GM12878 (cell line): ENCODE data around the gene CHTOP. TPM values are rescaled to one million over a fixed set of nuclear protein-coding genes. Genes with fewer than 3 reads are reported as not detected.

Experiments used
- ATAC-seq: fragments of 200-7000 bp; cut with Tn5 transposase; 3 replicates; pipeline ENCODE4 v1.9.1; 2020; ENCODE audit warnings: mild to moderate bottlenecking, moderate library complexity
- BruUV-seq: library from RNA; stranded (reverse); fragments of 400-500 nt; replicated peaks from 2 replicates; lab custom pipeline; 2021; lab: Mats Ljungman, UMichigan
- CTCF ChIA-PET: fragments of 300-600 bp; sonication (Branson Sonifier 250); formaldehyde crosslinking; extraction: SDS; loops from one replicate; lab custom pipeline; 2021; ENCODE audit warnings: inconsistent platforms; lab: Yijun Ruan, JAX
- POLR2A ChIA-PET: fragments of 350-600 bp; formaldehyde crosslinking; extraction: SDS; loops from one replicate; lab custom pipeline; 2021; ENCODE audit warnings: inconsistent platforms; lab: Charles Lee
- RAD21 ChIA-PET: fragments of 300-600 bp; sonication (Branson Sonifier 250); formaldehyde crosslinking; loops from one replicate; lab custom pipeline; 2023; ENCODE audit warnings: antibody characterized with exemption; ENCODE audit not compliant: unreplicated experiment; lab: Charles Lee
- SMC1A ChIA-PET: fragments of 300-600 bp; sonication (Branson Sonifier 250); formaldehyde crosslinking; loops from one replicate; lab custom pipeline; 2023; ENCODE audit not compliant: unreplicated experiment, uncharacterized antibody; lab: Charles Lee
- DNase-seq: peaks from one replicate; pipeline ENCODE4 v3.0.0-alpha.2; 2011; ENCODE audit warnings: low read depth, low spot score
- FAIRE-seq: peaks from 3 replicates; lab custom pipeline; 2011; peaks lifted over from hg19 to GRCh38; lab: Jason Lieb, UNC
- H2AFZ ChIP-seq: 2 replicates; pipeline ENCODE4 v1.6.0; 2011; ENCODE audit warnings: low read depth, low read length, control low read depth; ENCODE audit not compliant: control insufficient read depth
- H3K27ac ChIP-seq: 2 replicates; pipeline ENCODE4 v1.5.1; 2011; ENCODE audit warnings: control low read depth; ENCODE audit not compliant: control insufficient read depth, insufficient read depth
- H3K27me3 ChIP-seq, 2 experiments: replicated peaks in 1 of 2; 2 replicates each; pipeline versions ENCODE4 v1.6.0 to v1.6.1; 2011; ENCODE audit warnings: low read length in 1 of 2; ENCODE audit not compliant: control insufficient read depth in 2 of 2, insufficient read depth in 2 of 2
- H3K36me3 ChIP-seq, 2 experiments: 2 replicates each; pipeline ENCODE4 v1.5.1; 2011; ENCODE audit warnings: low read length in 1 of 2; ENCODE audit not compliant: control insufficient read depth in 2 of 2, insufficient read depth in 2 of 2
- H3K4me1 ChIP-seq: 2 replicates; pipeline ENCODE4 v1.6.1; 2011; ENCODE audit warnings: mild to moderate bottlenecking, low read length, moderate library complexity, mixed read lengths; ENCODE audit not compliant: control insufficient read depth, insufficient read depth
- H3K4me2 ChIP-seq: 2 replicates; pipeline ENCODE4 v1.6.0; 2011; ENCODE audit warnings: control low read depth; ENCODE audit not compliant: control insufficient read depth, insufficient read depth
- H3K4me3 ChIP-seq: fragments of 200-600 bp; sonication (generic); 2 replicates; pipeline ENCODE4 v1.5.1; 2016
- H3K79me2 ChIP-seq: 2 replicates; pipeline ENCODE4 v1.6.0; 2011; ENCODE audit warnings: low read length; ENCODE audit not compliant: control insufficient read depth, insufficient read depth
- H3K9ac ChIP-seq: 2 replicates; pipeline ENCODE4 v1.8.0; 2011; ENCODE audit warnings: low read length, control low read depth, mixed read lengths; ENCODE audit not compliant: control insufficient read depth, insufficient read depth
- H3K9me3 ChIP-seq: replicated peaks from 3 replicates; pipeline ENCODE4 v1.5.1; 2011; ENCODE audit warnings: mild to moderate bottlenecking, low read length; ENCODE audit not compliant: control insufficient read depth, insufficient read depth
- H4K20me1 ChIP-seq: 2 replicates; pipeline ENCODE4 v1.6.0; 2011; ENCODE audit not compliant: control insufficient read depth, insufficient read depth
- ASH2L ChIP-seq: fragments of 300-600, 200-600 bp; sonication (generic); IDR thresholded peaks from 2 replicates; pipeline ENCODE4 v1.6.1; 2017; ENCODE audit warnings: low read depth, mild to moderate bottlenecking, borderline replicate concordance
- CBX3 ChIP-seq: fragments of 200-600 bp; sonication (generic); IDR thresholded peaks from 2 replicates; pipeline ENCODE4 v1.6.1; 2016; ENCODE audit warnings: low read depth, borderline replicate concordance
- CEBPZ ChIP-seq: fragments of 150-350 bp; IDR thresholded peaks from 2 replicates; pipeline ENCODE4 v1.6.1; 2016; ENCODE audit warnings: low read depth, low read length
- GATAD2B ChIP-seq: fragments of 450-650 bp; conservative IDR thresholded peaks from 2 replicates; pipeline ENCODE4 v1.6.1; 2017; ENCODE audit warnings: low read depth, mild to moderate bottlenecking, moderate library complexity
- JUND ChIP-seq: IDR thresholded peaks from 2 replicates; pipeline ENCODE4 v1.6.1; 2012; ENCODE audit warnings: low read depth, mild to moderate bottlenecking, low read length, improper control_type of control experiment, moderate library complexity
- NR2F1 ChIP-seq: fragments of 450-650 bp; conservative IDR thresholded peaks from 2 replicates; pipeline ENCODE4 v1.6.1; 2017; ENCODE audit warnings: mild to moderate bottlenecking
- SIN3A ChIP-seq: IDR thresholded peaks from 2 replicates; pipeline ENCODE4 v1.6.1; 2012; ENCODE audit warnings: low read depth, low read length, improper control_type of control experiment
- SIX5 ChIP-seq: IDR thresholded peaks from 2 replicates; pipeline ENCODE4 v1.6.1; 2011; ENCODE audit warnings: mild to moderate bottlenecking, low read depth, low read length, moderate library complexity; ENCODE audit not compliant: severe bottlenecking
- SMAD1 ChIP-seq: fragments of 450-650 bp; IDR thresholded peaks from 2 replicates; pipeline ENCODE4 v1.6.1; 2018; ENCODE audit warnings: mild to moderate bottlenecking, low read depth; ENCODE audit not compliant: partially characterized antibody
- SP1 ChIP-seq: IDR thresholded peaks from one replicate; pipeline ENCODE4 v1.6.1; 2011; ENCODE audit warnings: low read depth, low read length
- TARDBP ChIP-seq: IDR thresholded peaks from 2 replicates; pipeline ENCODE4 v1.6.1; 2016; ENCODE audit warnings: borderline replicate concordance
- WGBS: methylation state at CpG from one replicate; pipeline ENCODE4 v1.1.6; 2016; ENCODE audit warnings: low lambda C conversion rate; ENCODE audit not compliant: insufficient replicate concordance, insufficient coverage; ENCODE audit errors: missing lambda C conversion rate; 5-methylcytosine and 5-hydroxymethylcytosine counted together
- in situ Hi-C: fragments of 300-500 bp; cut with MboI; formaldehyde crosslinking; loops from 9 replicates; pipeline ENCODE4 v1.14.3; 2018; ENCODE audit warnings: mixed read lengths
- intact Hi-C: fragments of 100-400 bp; cut with micrococcal nuclease; formaldehyde crosslinking; loops from one replicate; pipeline ENCODE4 v1.14.2; 2022; ENCODE audit not compliant: unreplicated experiment
- polyA plus RNA-seq, 11 experiments: library from polyadenylated mRNA; depleted of rRNA in 4 of 11; unstranded in 6 of 11; stranded (reverse) in 5 of 11; fragments of >200 nt; fragmentation: Nextera tagmentation in 4 of 11; fragmentation: Illumina TruSeq in 1 of 11; extraction: Ambion mirVana in 4 of 11; extraction: Trizol in 1 of 11; gene quantifications; 1 replicate in 1 of 11; 2 replicates in 10 of 11; pipeline versions ENCODE4 v1.2.1 to v1.2.3, GENCODE V29; 2011 to 2016; ENCODE audit warnings: inconsistent platforms in 2 of 11, missing spikeins in 2 of 11, low read depth in 1 of 11
- total RNA-seq, 4 experiments: library from RNA; depleted of rRNA in 3 of 4; stranded (reverse); fragments of >200 nt in 3 of 4; fragmentation: Illumina TruSeq in 1 of 4; extraction: Trizol in 1 of 4; gene quantifications; 2 replicates each; pipeline versions ENCODE4 v1.2.1 to v1.2.3, GENCODE V29; 2013 to 2021

CHTOP gene
- total and polyA plus RNA-seq, 10 of the 15 experiments (the other 5 are each of a cell fraction or from before 2014, with no cell fraction given) = 8.4 to 93.8 (median 52.3) TPM

- no peak for FAIRE-seq
- Histone ChIP-seq H4K20me1 (no peaks in the 10 kb centered on the region; the same call in 1 of the 2 replicates), H3K27me3 (peaks cover 2 to 3% of the 10 kb centered on the region in 2 experiments; a peak in 3 of 4 replicates), H3K4me3 (no peak overlapping the region), H3K9ac (no peak overlapping the region), H3K36me3 (no peaks in the 10 kb centered on the region), H3K9me3 (no peaks in the 10 kb centered on the region), H3K4me2 (no peak overlapping the region), H3K4me1 (no peaks in the 10 kb centered on the region), H3K27ac (no peak overlapping the region), H3K79me2 (no peaks in the 10 kb centered on the region), H2AFZ (no peak overlapping the region)
- ChIA-PET SMC1A (no interaction called here), POLR2A (no interaction called here), CTCF (no interaction called here), RAD21 (interaction anchor here (1.0 kb wide), 1 partner anchor 300 kb away, joined by 3 read pairs; the partner anchor contains the start of gene RAB13)
- BruUV-seq = no TSS peak
- intact Hi-C loops = no loop called here
- in situ Hi-C loops = no loop called here
- TF ChIP-seq JUND (no peak), NR2F1 (no peak), SMAD1 (no peak), SIX5 (no peak), SIN3A (no peak), GATAD2B (no peak), CBX3 (no peak), CEBPZ (no peak), SP1 (no peak), TARDBP (no peak), ASH2L (no peak)
- WGBS = 35% methylated on average over 11 of the region's 11 CpGs
- no peak for DNase-seq
- no peak for ATAC-seq
Observed at GRCh38 chr1:153685544-153686340, 51.9 kb downstream of the CHTOP start.
